Cardiac muscle cell (in vitro differentiated cells and primary cell): ENCODE data around the gene KRTAP4-9. TPM values are rescaled to one million over a fixed set of nuclear protein-coding genes. Genes with fewer than 3 reads are reported as not detected.
"Not testable (repeated sequence)": the region's sequence is repeated elsewhere in the genome, so short reads cannot be mapped to it uniquely, and the experiment has no call there.

Source experiments
- DNase-seq, 2 donors: peaks; one replicate each; pipeline versions ENCODE4 v3.0.0 to v3.0.0-alpha.2; 2010 to 2017; ENCODE audit warnings: low read depth in 1 of 2, low spot score in 1 of 2
- H3K27ac ChIP-seq: fragments of 200-600 bp; sonication (generic); 2 replicates; pipeline ENCODE4 v1.5.1; 2016
- H3K27me3 ChIP-seq: fragments of 200-600 bp; sonication (generic); 2 replicates; pipeline ENCODE4 v1.6.0; 2016; ENCODE audit warnings: control low read depth
- H3K36me3 ChIP-seq: fragments of 200-600 bp; sonication (generic); 2 replicates; pipeline ENCODE4 v1.5.1; 2016; ENCODE audit warnings: control low read depth
- H3K4me1 ChIP-seq: fragments of 200-600 bp; sonication (generic); 2 replicates; pipeline ENCODE4 v1.8.1; 2017; ENCODE audit warnings: low read depth, mild to moderate bottlenecking, mixed run types
- H3K4me3 ChIP-seq: fragments of 200-600 bp; sonication (generic); 2 replicates; pipeline ENCODE4 v1.5.1; 2016; ENCODE audit warnings: mild to moderate bottlenecking
- H3K9me3 ChIP-seq: fragments of 200-600 bp; sonication (generic); 2 replicates; pipeline ENCODE4 v1.5.1; 2017; ENCODE audit warnings: low read depth, mild to moderate bottlenecking, control low read depth
- CTCF ChIP-seq: IDR thresholded peaks from 2 replicates; pipeline ENCODE4 v1.5.1; 2012; ENCODE audit warnings: low read depth, mild to moderate bottlenecking, low read length
- polyA plus RNA-seq: library from polyadenylated mRNA; unstranded; fragments of >200 nt; fragmentation: Nextera tagmentation; extraction: Ambion mirVana; gene quantifications from 2 replicates; pipeline ENCODE4 v1.2.1, GENCODE V29; 2016
- total RNA-seq: library from RNA; depleted of rRNA; stranded (reverse); fragments of >200 nt; gene quantifications from 2 replicates; pipeline ENCODE4 v1.2.3, GENCODE V29; 2016

Gene KRTAP4-9
- total and polyA plus RNA-seq, 2 experiments from 2014 or later = not detected

- H3K9me3 ChIP-seq = no peaks in the 10 kb centered on the region
- H3K27ac ChIP-seq = no peak overlapping the region
- no peak overlapping the region for H3K4me3 ChIP-seq
- H3K27me3 ChIP-seq = peaks cover 5% of the 10 kb centered on the region
- no peak for DNase-seq
- no peaks in the 10 kb centered on the region for H3K4me1 ChIP-seq
- no peak for TF ChIP-seq CTCF
- no peaks in the 10 kb centered on the region for H3K36me3 ChIP-seq
These were observed 40.1 kb downstream of the KRTAP4-9 start for GRCh38 chr17:41145261-41145660.

GRCh38 chr17:41147531-41148204 lies 42.5 kb downstream of the KRTAP4-9 start:
- Histone ChIP-seq H3K27me3 (peaks cover 8% of the 10 kb centered on the region), H3K27ac (no peak overlapping the region), H3K9me3 (no peaks in the 10 kb centered on the region), H3K4me3 (no peak overlapping the region), H3K4me1 (no peaks in the 10 kb centered on the region), H3K36me3 (no peaks in the 10 kb centered on the region)
- DNase-seq = no peak
- TF ChIP-seq CTCF = no peak

- H3K9me3 ChIP-seq, H3K36me3 ChIP-seq, DNase-seq, H3K27me3 ChIP-seq, H3K27ac ChIP-seq, H3K4me1 ChIP-seq, H3K4me3 ChIP-seq: not testable (repeated sequence)
These were observed 43.9 kb downstream of the KRTAP4-9 start for GRCh38 chr17:41148971-41149651.

GRCh38 chr17:41149652-41149985 lies 44.4 kb downstream of the KRTAP4-9 start, which contains the start of gene KRTAP4-5:
KRTAP4-5 (minus strand) TSS chr17:41149825; CDS start chr17:41149767, 58 bp downstream.
- no peak within 1 kb of the TSS for H3K4me3 ChIP-seq
- H3K9me3 ChIP-seq = no peaks in the 10 kb centered on the region
- peaks cover 8% of the 10 kb centered on the region for H3K27me3 ChIP-seq
- no peak for DNase-seq
- no peaks in the 10 kb centered on the region for H3K36me3 ChIP-seq
- no peaks in the 10 kb centered on the region for H3K4me1 ChIP-seq
- no peak for TF ChIP-seq CTCF
- H3K27ac ChIP-seq = no peak within 1 kb of the TSS

GRCh38 chr17:41150026-41150425 lies 44.8 kb downstream of the KRTAP4-9 start:
- DNase-seq = no peak
- Histone ChIP-seq H3K4me1 (no peaks in the 10 kb centered on the region), H3K27ac (no peak overlapping the region), H3K36me3 (no peaks in the 10 kb centered on the region), H3K4me3 (no peak overlapping the region), H3K9me3 (no peaks in the 10 kb centered on the region), H3K27me3 (peaks cover 8% of the 10 kb centered on the region)
- TF ChIP-seq CTCF = no peak

- Histone ChIP-seq H3K27me3 (peaks cover 8% of the 10 kb centered on the region), H3K36me3 (no peaks in the 10 kb centered on the region), H3K27ac (no peak overlapping the region), H3K4me1 (no peaks in the 10 kb centered on the region), H3K9me3 (no peaks in the 10 kb centered on the region), H3K4me3 (no peak overlapping the region)
- no peak for DNase-seq
- TF ChIP-seq CTCF = no peak
These were observed 46.3 kb downstream of the KRTAP4-9 start for GRCh38 chr17:41151525-41151924.
